Measurements from ENCODE around the gene DAZL.

The DAZL gene

GRCh38 chr3:16595778-16596177 is 9.4 kb downstream of the DAZL start:
- DNase-seq, result peak; percentile 6

- no peak for DNase-seq
These were observed 15.2 kb downstream of the DAZL start for GRCh38 chr3:16589867-16590624.

- DNase-seq, result no peak
These were observed 16.1 kb downstream of the DAZL start for GRCh38 chr3:16589120-16589519.

GRCh38 chr3:16587681-16588060 is 17.6 kb downstream of the DAZL start:
- DNase-seq, result peak; percentile 52

GRCh38 chr3:16587047-16587680 is 18.1 kb downstream of the DAZL start:
- peak; percentile 24 for DNase-seq

- no peak for DNase-seq
These were observed 20.3 kb downstream of the DAZL start for GRCh38 chr3:16584880-16585279.

- no peak for DNase-seq
These were observed 21.7 kb downstream of the DAZL start for GRCh38 chr3:16583551-16583950.

GRCh38 chr3:16570113-16570512 is 35.1 kb downstream of the DAZL start:
- DNase-seq, result no peak

- no peak for DNase-seq
These were observed 36.7 kb downstream of the DAZL start for GRCh38 chr3:16568532-16568931.

GRCh38 chr3:16568115-16568514 is 37.1 kb downstream of the DAZL start:
- no peak for DNase-seq

GRCh38 chr3:16559653-16560365 is 45.4 kb downstream of the DAZL start:
- DNase-seq, result no peak

GRCh38 chr3:16554126-16554525 is 51.1 kb downstream of the DAZL start:
- DNase-seq, result no peak

GRCh38 chr3:16552757-16553156 is 52.5 kb downstream of the DAZL start:
- DNase-seq, result no peak

GRCh38 chr3:16551342-16551976 is 53.8 kb downstream of the DAZL start:
- no peak for DNase-seq

- DNase-seq, result peak; percentile 89
These were observed 54.4 kb downstream of the DAZL start for GRCh38 chr3:16550676-16551341.

GRCh38 chr3:16550305-16550675 is 54.9 kb downstream of the DAZL start:
- no peak for DNase-seq

GRCh38 chr3:16548721-16549120 is 56.5 kb downstream of the DAZL start:
- peak; percentile 75 for DNase-seq

- no peak for DNase-seq
These were observed 57.5 kb downstream of the DAZL start for GRCh38 chr3:16547561-16548357.

- DNase-seq, result no peak
These were observed 58.8 kb downstream of the DAZL start for GRCh38 chr3:16546186-16547010.

GRCh38 chr3:16545413-16546185 is 59.6 kb downstream of the DAZL start:
- no peak for DNase-seq

Data from fibroblast of skin of right quadriceps (primary cell).